B cell (primary cell): ENCODE measurements around the gene SPHK1.

ENCODE experiments used
- CTCF ChIP-seq: fragments of 200-600 bp; IDR thresholded peaks from one replicate; pipeline ENCODE4 v1.8.0; 2022; ENCODE audit warnings: antibody characterized with exemption, mild to moderate bottlenecking
- EZH2 ChIP-seq: IDR thresholded peaks from 2 replicates; pipeline ENCODE4 v1.6.1; 2012; ENCODE audit warnings: borderline replicate concordance, low read depth, mild to moderate bottlenecking, moderate library complexity, low read length; ENCODE audit not compliant: insufficient read depth, poor library complexity, severe bottlenecking

GRCh38 chr17:76411247-76411646 lies 26.8 kb downstream of the SPHK1 start:
- no peak for TF ChIP-seq CTCF
- no peak for TF ChIP-seq EZH2
